GM12874 (cell line): ENCODE data around the gene LGALS3BP.

Experiments used
- CTCF ChIP-seq: IDR thresholded peaks from 2 replicates; pipeline ENCODE4 v1.5.1; 2011; ENCODE audit warnings: low read depth, mild to moderate bottlenecking, control low read depth, low read length, moderate library complexity; ENCODE audit not compliant: insufficient read depth

The LGALS3BP gene

GRCh38 chr17:78972507-78973105, 7.1 kb downstream of the LGALS3BP start:
- no peak for TF ChIP-seq CTCF

DNA sequence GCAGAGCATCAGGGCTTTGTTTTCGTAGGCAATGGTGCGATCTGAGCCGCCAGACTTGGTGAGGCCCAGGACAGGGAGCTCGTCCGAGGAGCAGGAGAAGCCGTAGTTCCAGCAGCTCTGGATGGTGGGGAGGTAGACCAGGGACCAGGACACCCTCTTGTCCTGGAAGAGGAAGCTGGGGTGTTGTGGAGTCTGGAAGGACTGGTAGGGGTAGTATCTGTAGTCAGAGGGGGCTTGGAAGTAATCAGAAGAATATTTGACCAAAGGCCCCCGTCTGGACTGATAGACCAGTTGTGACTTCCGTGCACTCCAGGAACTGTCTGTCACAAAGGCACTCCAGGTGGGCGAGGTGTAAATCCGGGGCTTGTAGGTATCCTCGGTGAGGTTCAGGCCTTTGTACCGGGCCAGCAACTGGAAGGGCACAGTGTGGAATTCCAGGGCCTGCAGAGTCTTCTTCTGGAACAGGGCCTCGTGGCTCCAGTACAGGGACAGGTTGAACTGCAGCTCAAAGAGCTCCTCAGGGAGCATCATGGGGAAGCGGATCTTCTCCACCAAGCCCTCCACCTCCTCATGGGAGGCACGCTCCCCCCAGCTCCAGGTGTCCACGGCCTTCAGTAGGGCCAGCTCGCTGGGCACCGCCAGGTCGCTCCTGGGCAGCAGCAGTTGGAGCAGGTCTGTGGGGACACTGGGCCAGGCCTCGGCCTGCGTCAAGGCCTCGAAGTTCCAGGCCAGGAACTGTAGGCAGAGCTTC, 7.8 kb downstream of the LGALS3BP start:
- TF ChIP-seq CTCF = no peak

DNA sequence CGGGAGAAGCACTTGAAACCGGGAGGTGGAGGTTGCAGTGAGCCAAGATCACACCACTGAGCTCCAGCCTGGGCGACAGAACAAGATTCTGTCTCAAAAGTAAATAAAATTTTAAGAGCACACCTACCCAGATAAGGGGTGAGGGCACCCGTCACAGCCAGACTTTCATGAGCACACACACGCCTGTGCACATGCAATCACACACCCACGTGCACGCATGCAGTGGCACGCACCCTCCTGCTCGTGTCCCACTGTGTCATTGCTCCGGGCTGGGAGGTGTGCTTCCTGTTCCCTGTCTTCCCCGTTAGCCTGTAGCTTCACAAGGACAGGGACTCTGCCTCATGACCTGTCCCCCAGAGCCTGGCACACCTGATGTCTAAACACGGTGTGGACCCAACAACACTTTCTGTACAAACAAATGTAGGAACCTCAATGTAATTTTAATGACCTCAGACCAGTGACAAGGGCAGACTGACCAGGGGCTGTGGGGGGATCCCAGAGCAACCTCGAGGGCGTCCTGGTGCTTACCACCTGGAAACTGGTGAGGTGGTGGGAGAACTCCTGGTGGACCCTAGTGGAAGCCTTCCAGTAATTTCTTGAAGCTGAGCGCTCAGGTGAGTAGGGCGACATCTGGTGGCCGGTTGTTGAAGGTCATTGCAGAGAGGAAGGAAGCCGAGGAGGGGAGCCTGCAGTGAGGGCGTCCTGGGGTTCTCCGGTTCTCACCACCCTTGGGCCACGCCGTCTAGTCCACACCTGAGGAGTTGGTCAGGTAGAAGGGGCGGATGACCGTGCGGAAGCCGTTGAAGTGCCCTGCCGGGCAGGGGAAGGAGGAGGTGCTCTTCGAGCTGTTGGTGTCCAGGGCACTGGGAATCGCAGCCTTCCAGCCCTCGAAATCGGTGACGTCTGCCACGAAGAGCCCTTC, 8.6 kb downstream of the LGALS3BP start:
- TF ChIP-seq CTCF = peak; percentile 80

GRCh38 chr17:78969865-78970264, 9.9 kb downstream of the LGALS3BP start:
- no peak for TF ChIP-seq CTCF

GRCh38 chr17:78967782-78968362, 11.9 kb downstream of the LGALS3BP start:
- TF ChIP-seq CTCF = no peak

GRCh38 chr17:78966910-78967600, 12.7 kb downstream of the LGALS3BP start:
- no peak for TF ChIP-seq CTCF
